GM19193 (cell line): ENCODE data around the gene NEDD4L.

ENCODE experiments used
- POLR2A ChIP-seq: IDR thresholded peaks from 4 replicates; pipeline ENCODE4 v1.6.1; 2011; ENCODE audit not compliant: insufficient read depth, insufficient read length; ENCODE audit errors: extremely low read depth

NEDD4L gene

GRCh38 chr18:58337686-58338085 lies 293.7 kb downstream of the NEDD4L start:
- no peak for TF ChIP-seq POLR2A

- no peak for TF ChIP-seq POLR2A
Measured at GRCh38 chr18:58338141-58338540, 294.1 kb downstream of the NEDD4L start.

- no peak for TF ChIP-seq POLR2A
Measured at GRCh38 chr18:58338961-58339592, 295.1 kb downstream of the NEDD4L start.

- TF ChIP-seq POLR2A = no peak
Measured at GRCh38 chr18:58339890-58340289, 295.9 kb downstream of the NEDD4L start.

GRCh38 chr18:58341916-58342315 lies 297.9 kb downstream of the NEDD4L start:
- no peak for TF ChIP-seq POLR2A

GRCh38 chr18:58344080-58344670 lies 300.1 kb downstream of the NEDD4L start:
- TF ChIP-seq POLR2A = no peak

- TF ChIP-seq POLR2A = no peak
Measured at GRCh38 chr18:58344861-58345463, 300.9 kb downstream of the NEDD4L start.

GRCh38 chr18:58345875-58346274 lies 301.8 kb downstream of the NEDD4L start:
- TF ChIP-seq POLR2A = no peak

- TF ChIP-seq POLR2A = no peak
Measured at GRCh38 chr18:58347135-58347534, 303.1 kb downstream of the NEDD4L start.

- no peak for TF ChIP-seq POLR2A
Measured at GRCh38 chr18:58348517-58348916, 304.5 kb downstream of the NEDD4L start.

- TF ChIP-seq POLR2A = no peak
Measured at GRCh38 chr18:58348951-58349350, 304.9 kb downstream of the NEDD4L start.

- no peak for TF ChIP-seq POLR2A
Measured at GRCh38 chr18:58349650-58350049, 305.6 kb downstream of the NEDD4L start.

- TF ChIP-seq POLR2A = no peak
Measured at GRCh38 chr18:58350526-58350925, 306.5 kb downstream of the NEDD4L start.

GRCh38 chr18:58351776-58352175 lies 307.8 kb downstream of the NEDD4L start:
- TF ChIP-seq POLR2A = no peak

GRCh38 chr18:58353581-58353980 lies 309.6 kb downstream of the NEDD4L start:
- TF ChIP-seq POLR2A = no peak

- TF ChIP-seq POLR2A = no peak
Measured at GRCh38 chr18:58354051-58354450, 310.0 kb downstream of the NEDD4L start.
